CD14-positive monocyte (primary cell): ENCODE measurements around the gene KLK7. TPM values are rescaled to one million over a fixed set of nuclear protein-coding genes. Genes with fewer than 3 reads are reported as not detected.

Source experiments
- DNase-seq, 3 donors: peaks; one replicate each; pipeline ENCODE4 v3.0.0-alpha.2; 2011 to 2022
- H2AFZ ChIP-seq: 2 replicates; pipeline ENCODE4 v1.6.0; 2012; ENCODE audit warnings: mild to moderate bottlenecking, low read depth, low read length, inconsistent platforms; ENCODE audit not compliant: insufficient read depth, poor library complexity, severe bottlenecking
- H3K27ac ChIP-seq, 2 donors: 1 replicate in 1 of 2; 2 replicates in 1 of 2; pipeline ENCODE4 v1.5.1; 2012 to 2013; ENCODE audit warnings: low read length in 2 of 2, control low read depth in 1 of 2, inconsistent platforms in 1 of 2, low read depth in 1 of 2, mild to moderate bottlenecking in 1 of 2
- H3K27me3 ChIP-seq, 2 donors: one replicate each; pipeline versions ENCODE4 v1.6.0 to v1.6.1; 2011 to 2013; ENCODE audit warnings: low read length in 2 of 2; ENCODE audit not compliant: control insufficient read depth in 2 of 2, insufficient read depth in 2 of 2
- H3K36me3 ChIP-seq, 2 donors: replicated peaks in 1 of 2; 1 replicate in 1 of 2; 2 replicates in 1 of 2; pipeline versions ENCODE4 v1.5.1 to v1.6.1; 2012 to 2013; ENCODE audit warnings: low read length in 2 of 2, control low read depth in 1 of 2, inconsistent platforms in 1 of 2, mild to moderate bottlenecking in 1 of 2; ENCODE audit not compliant: insufficient read depth in 2 of 2, control insufficient read depth in 1 of 2
- H3K4me1 ChIP-seq, 2 donors: 1 replicate in 1 of 2; 2 replicates in 1 of 2; pipeline versions ENCODE4 v1.5.1 to v1.6.1; 2012 to 2013; ENCODE audit warnings: low read length in 2 of 2, control low read depth in 1 of 2, inconsistent platforms in 1 of 2, mild to moderate bottlenecking in 1 of 2, moderate library complexity in 1 of 2; ENCODE audit not compliant: insufficient read depth in 2 of 2, control insufficient read depth in 1 of 2
- H3K4me2 ChIP-seq: replicated peaks from 2 replicates; pipeline ENCODE3; 2012; ENCODE audit warnings: low read length, moderate library complexity, mild to moderate bottlenecking; ENCODE audit not compliant: poor library complexity, severe bottlenecking; ENCODE audit errors: extremely low read depth
- H3K4me3 ChIP-seq, 3 experiments: fragments of 200-600 bp in 1 of 3; sonication (generic) in 1 of 3; replicated peaks in 1 of 3; 1 replicate in 2 of 3; 2 replicates in 1 of 3; pipeline ENCODE4 v1.5.1; 2011 to 2013; ENCODE audit warnings: low read length in 3 of 3, mild to moderate bottlenecking in 3 of 3, control low read depth in 2 of 3, low read depth in 2 of 3, inconsistent platforms in 1 of 3, moderate library complexity in 1 of 3
- H3K79me2 ChIP-seq: 2 replicates; pipeline ENCODE4 v1.6.0; 2012; ENCODE audit warnings: mild to moderate bottlenecking, control low read depth, inconsistent platforms, low read length, moderate library complexity; ENCODE audit not compliant: insufficient read depth
- H3K9ac ChIP-seq: 2 replicates; pipeline ENCODE4 v1.6.0; 2017; ENCODE audit warnings: low read length, mild to moderate bottlenecking; ENCODE audit not compliant: insufficient read depth, poor library complexity, severe bottlenecking
- H3K9me3 ChIP-seq, 2 donors: replicated peaks in 1 of 2; 1 replicate in 1 of 2; 2 replicates in 1 of 2; pipeline versions ENCODE4 v1.5.1 to v1.6.1; 2012 to 2013; ENCODE audit warnings: low read length in 2 of 2, control low read depth in 1 of 2; ENCODE audit not compliant: control insufficient read depth in 1 of 2, insufficient read depth in 1 of 2
- H4K20me1 ChIP-seq: 2 replicates; pipeline ENCODE4 v1.6.0; 2012; ENCODE audit warnings: mild to moderate bottlenecking, low read length, control low read depth, moderate library complexity; ENCODE audit not compliant: insufficient read depth
- H3K27ac Mint-ChIP-seq, 7 donors: one replicate each; pipeline ENCODE4 v1.8.0; 2020; ENCODE audit warnings: mild to moderate bottlenecking in 7 of 7, mixed read lengths in 7 of 7, moderate library complexity in 6 of 7, inconsistent platforms in 2 of 7
- H3K27me3 Mint-ChIP-seq, 3 donors: one replicate each; pipeline ENCODE4 v1.8.0; 2021 to 2022; ENCODE audit warnings: low read depth in 3 of 3, mild to moderate bottlenecking in 3 of 3, mixed read lengths in 3 of 3, moderate library complexity in 3 of 3, inconsistent platforms in 1 of 3
- H3K36me3 Mint-ChIP-seq, 2 donors: one replicate each; pipeline ENCODE4 v1.8.0; 2020; ENCODE audit warnings: mixed read lengths in 2 of 2, inconsistent platforms in 1 of 2, mild to moderate bottlenecking in 1 of 2
- H3K4me1 Mint-ChIP-seq: one replicate; pipeline ENCODE4 v1.8.0; 2020; ENCODE audit warnings: mild to moderate bottlenecking, mixed read lengths
- H3K4me3 Mint-ChIP-seq, 2 donors: one replicate each; pipeline ENCODE4 v1.8.0; 2020; ENCODE audit warnings: mild to moderate bottlenecking in 2 of 2, mixed read lengths in 2 of 2, moderate library complexity in 1 of 2
- H3K9me3 Mint-ChIP-seq, 7 donors: one replicate each; pipeline ENCODE4 v1.8.0; 2020 to 2022; ENCODE audit warnings: mixed read lengths in 7 of 7, mild to moderate bottlenecking in 6 of 7, moderate library complexity in 6 of 7, inconsistent platforms in 2 of 7
- CTCF ChIP-seq: fragments of 200-600 bp; IDR thresholded peaks from one replicate; pipeline ENCODE4 v1.8.0; 2022; ENCODE audit warnings: antibody characterized with exemption, mild to moderate bottlenecking
- WGBS: methylation state at CpG from one replicate; pipeline ENCODE4 v1.1.5; 2013; ENCODE audit warnings: missing lambda C conversion rate; ENCODE audit not compliant: insufficient coverage; 5-methylcytosine and 5-hydroxymethylcytosine counted together
- intact Hi-C, 2 donors: fragments of 100-400 bp; cut with micrococcal nuclease; formaldehyde crosslinking; loops; one replicate each; pipeline versions ENCODE4 v1.15.0 to v1.15.1; 2023
- polyA plus RNA-seq, 3 donors: library from polyadenylated mRNA; depleted of rRNA in 1 of 3; unstranded in 2 of 3; stranded (reverse) in 1 of 3; fragments of 300-500 nt in 2 of 3; fragments of >200 nt in 1 of 3; fragmentation: Illumina TruSeq in 2 of 3; gene quantifications; 1 replicate in 2 of 3; 2 replicates in 1 of 3; pipeline ENCODE4 v1.2.3, GENCODE V29; 2012 to 2021

The KLK7 gene
- polyA plus RNA-seq, 3 donors = not detected

GRCh38 chr19:50959731-50960500 lies 23.8 kb downstream of the KLK7 start:
- H3K9ac ChIP-seq = no peak overlapping the region
- no peaks in the 10 kb centered on the region for H3K36me3 Mint-ChIP-seq
- TF ChIP-seq CTCF = no peak
- H3K4me1 Mint-ChIP-seq = no peaks in the 10 kb centered on the region
- 76% methylated on average over 5 of the region's 9 CpGs for WGBS
- H4K20me1 ChIP-seq = no peaks in the 10 kb centered on the region
- no peak for DNase-seq
- no peaks in the 10 kb centered on the region for H3K79me2 ChIP-seq
- H3K4me3 Mint-ChIP-seq = no peak overlapping the region
- H3K27ac ChIP-seq = no peak overlapping the region
- H3K27me3 Mint-ChIP-seq = peaks cover 3 to 6% (median 4%) of the 10 kb centered on the region in 3 donors
- H2AFZ ChIP-seq = no peak overlapping the region
- H3K9me3 Mint-ChIP-seq = peaks cover 3 to 16% (median 5%) of the 10 kb centered on the region in 7 donors
- H3K9me3 ChIP-seq = no peaks in the 10 kb centered on the region
- no peaks in the 10 kb centered on the region for H3K36me3 ChIP-seq
- intact Hi-C loops = no loop called here
- no peak overlapping the region for H3K27ac Mint-ChIP-seq
- H3K4me3 ChIP-seq = no peak overlapping the region
- no peak overlapping the region for H3K4me2 ChIP-seq
- no peaks in the 10 kb centered on the region for H3K27me3 ChIP-seq
- no peaks in the 10 kb centered on the region for H3K4me1 ChIP-seq

- no peak for DNase-seq
- H4K20me1 ChIP-seq = no peaks in the 10 kb centered on the region
- H3K27me3 ChIP-seq = no peaks in the 10 kb centered on the region
- no peak overlapping the region for H3K4me3 ChIP-seq
- H3K9me3 Mint-ChIP-seq = peaks cover 3 to 9% (median 5%) of the 10 kb centered on the region in 7 donors
- H3K4me1 ChIP-seq = no peaks in the 10 kb centered on the region
- 66% methylated on average over 8 of the region's 8 CpGs for WGBS
- peaks cover 0 to 9% (median 3%) of the 10 kb centered on the region in 3 donors for H3K27me3 Mint-ChIP-seq
- H3K9ac ChIP-seq = no peak overlapping the region
- no peak overlapping the region for H3K4me2 ChIP-seq
- no peak overlapping the region for H3K27ac Mint-ChIP-seq
- no peaks in the 10 kb centered on the region for H3K4me1 Mint-ChIP-seq
- H2AFZ ChIP-seq = no peak overlapping the region
- no peaks in the 10 kb centered on the region for H3K79me2 ChIP-seq
- no peaks in the 10 kb centered on the region for H3K36me3 Mint-ChIP-seq
- H3K36me3 ChIP-seq = no peaks in the 10 kb centered on the region
- no peak overlapping the region for H3K27ac ChIP-seq
- H3K4me3 Mint-ChIP-seq = no peak overlapping the region
- intact Hi-C loops = no loop called here
- no peaks in the 10 kb centered on the region for H3K9me3 ChIP-seq
- no peak for TF ChIP-seq CTCF
Observed at GRCh38 chr19:50957587-50957986, 26.1 kb downstream of the KLK7 start.
